GM13977 (cell line): ENCODE measurements around the gene SLC9A9.

Experiments
- DNase-seq: peaks from one replicate; pipeline ENCODE4 v3.0.0; 2012; ENCODE audit warnings: low spot score
- CTCF ChIP-seq: IDR thresholded peaks from 2 replicates; pipeline ENCODE4 v1.5.1; 2012; ENCODE audit warnings: mild to moderate bottlenecking, control low read depth; ENCODE audit not compliant: insufficient read depth; ENCODE audit errors: extremely low read depth, missing control alignments
- in situ Hi-C: fragments of 300-500 bp; cut with MboI; formaldehyde crosslinking; loops from one replicate; pipeline ENCODE4 v1.12.0; 2022; ENCODE audit warnings: low sequenced_read_pairs, low pct_unique_long_range_greater_than_20kb, mixed read lengths, inconsistent platforms; ENCODE audit not compliant: unreplicated experiment

Gene SLC9A9

GRCh38 chr3:143502081-143502480 lies 346.2 kb downstream of the SLC9A9 start:
- in situ Hi-C loops: no loop called here
- no peak for TF ChIP-seq CTCF
- no peak for DNase-seq

GRCh38 chr3:143497382-143497781 lies 350.9 kb downstream of the SLC9A9 start:
- TF ChIP-seq CTCF: no peak
- in situ Hi-C loops: no loop called here
- no peak for DNase-seq

- no peak for TF ChIP-seq CTCF
- no peak for DNase-seq
- in situ Hi-C loops: no loop called here
These were observed 352.1 kb downstream of the SLC9A9 start for GRCh38 chr3:143496191-143496590.

GRCh38 chr3:143495527-143495926 lies 352.7 kb downstream of the SLC9A9 start:
- no peak for DNase-seq
- in situ Hi-C loops: no loop called here
- TF ChIP-seq CTCF: no peak

- DNase-seq: no peak
- no peak for TF ChIP-seq CTCF
- in situ Hi-C loops: no loop called here
These were observed 361.7 kb downstream of the SLC9A9 start for GRCh38 chr3:143486611-143487010.

GRCh38 chr3:143484846-143485512 lies 363.3 kb downstream of the SLC9A9 start:
- in situ Hi-C loops: no loop called here
- TF ChIP-seq CTCF: no peak
- no peak for DNase-seq
